8988T (cell line): Measurements from ENCODE around the gene C22orf31.
"Not testable (repeated sequence)": the region's sequence is repeated elsewhere in the genome, so short reads cannot be mapped to it uniquely, and the experiment has no call there.

ENCODE experiments used
- DNase-seq: peaks from one replicate; pipeline ENCODE4 v3.0.0; 2011

The C22orf31 gene

DNA sequence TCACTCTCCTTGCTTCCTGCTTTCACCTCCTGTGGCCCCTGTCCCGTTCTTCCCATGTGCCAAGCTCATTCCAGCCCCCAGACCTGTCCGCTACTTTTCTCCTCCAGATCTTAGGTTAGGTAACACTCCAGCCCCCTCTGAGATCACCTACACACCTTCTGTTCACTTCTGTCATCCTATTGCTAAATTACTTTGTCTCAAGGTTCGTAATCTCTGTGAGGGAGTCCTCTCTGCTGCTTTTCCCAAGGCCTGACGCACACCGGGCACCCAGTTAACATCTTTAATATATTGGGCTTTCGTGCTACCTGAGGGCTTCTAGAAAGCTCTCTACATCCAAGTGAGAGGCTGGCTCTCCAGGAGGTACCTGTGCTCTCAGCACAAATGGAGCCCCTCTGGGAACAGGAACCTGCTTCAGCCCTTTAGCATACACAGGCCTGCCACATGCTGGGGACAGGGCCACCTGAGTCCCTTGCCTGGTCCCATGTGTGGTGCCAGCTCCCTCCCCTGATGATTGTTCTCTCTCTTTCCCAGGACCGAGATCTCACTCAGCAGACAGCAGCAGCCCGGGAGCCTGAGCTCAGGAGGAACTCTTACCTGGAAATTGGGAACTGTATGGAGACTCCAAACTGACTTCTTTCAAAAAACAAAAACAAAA, 8.5 kb downstream of the C22orf31 start:
- DNase-seq = no peak

DNA sequence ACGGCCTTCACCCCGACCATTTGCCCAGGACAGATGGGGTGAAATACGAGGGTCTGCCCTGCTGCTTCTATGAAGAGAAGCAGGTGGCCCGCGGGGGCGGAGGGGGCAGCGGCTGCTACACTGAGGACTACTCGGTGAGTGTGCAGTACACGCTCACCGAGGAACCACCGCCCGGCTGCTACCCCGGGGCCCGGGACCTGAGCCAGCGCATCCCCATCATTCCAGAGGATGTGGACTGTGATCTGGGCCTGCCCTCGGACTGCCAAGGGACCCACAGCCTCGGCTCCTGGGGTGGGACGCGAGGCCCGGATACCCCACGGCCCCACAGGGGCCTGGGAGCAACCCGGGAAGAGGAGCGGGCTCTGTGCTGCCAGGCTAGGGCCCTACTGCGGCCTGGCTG, 11.2 kb downstream of the C22orf31 start:
- DNase-seq = no peak

DNA sequence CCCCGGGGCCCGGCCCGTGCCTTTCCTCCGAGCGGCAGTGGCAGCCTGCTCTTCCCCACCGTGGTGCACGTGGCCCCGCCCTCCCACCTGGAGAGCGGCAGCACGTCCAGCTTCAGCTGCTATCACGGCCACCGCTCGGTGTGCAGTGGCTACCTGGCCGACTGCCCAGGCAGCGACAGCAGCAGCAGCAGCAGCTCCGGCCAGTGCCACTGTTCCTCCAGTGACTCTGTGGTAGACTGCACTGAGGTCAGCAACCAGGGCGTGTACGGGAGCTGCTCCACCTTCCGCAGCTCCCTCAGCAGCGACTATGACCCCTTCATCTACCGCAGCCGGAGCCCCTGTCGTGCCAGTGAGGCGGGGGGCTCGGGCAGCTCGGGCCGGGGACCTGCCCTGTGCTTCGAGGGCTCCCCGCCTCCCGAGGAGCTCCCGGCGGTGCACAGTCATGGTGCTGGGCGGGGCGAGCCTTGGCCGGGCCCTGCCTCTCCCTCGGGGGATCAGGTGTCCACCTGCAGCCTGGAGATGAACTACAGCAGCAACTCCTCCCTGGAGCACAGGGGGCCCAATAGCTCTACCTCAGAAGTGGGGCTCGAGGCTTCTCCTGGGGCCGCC, 11.9 kb downstream of the C22orf31 start:
- no peak for DNase-seq

DNA sequence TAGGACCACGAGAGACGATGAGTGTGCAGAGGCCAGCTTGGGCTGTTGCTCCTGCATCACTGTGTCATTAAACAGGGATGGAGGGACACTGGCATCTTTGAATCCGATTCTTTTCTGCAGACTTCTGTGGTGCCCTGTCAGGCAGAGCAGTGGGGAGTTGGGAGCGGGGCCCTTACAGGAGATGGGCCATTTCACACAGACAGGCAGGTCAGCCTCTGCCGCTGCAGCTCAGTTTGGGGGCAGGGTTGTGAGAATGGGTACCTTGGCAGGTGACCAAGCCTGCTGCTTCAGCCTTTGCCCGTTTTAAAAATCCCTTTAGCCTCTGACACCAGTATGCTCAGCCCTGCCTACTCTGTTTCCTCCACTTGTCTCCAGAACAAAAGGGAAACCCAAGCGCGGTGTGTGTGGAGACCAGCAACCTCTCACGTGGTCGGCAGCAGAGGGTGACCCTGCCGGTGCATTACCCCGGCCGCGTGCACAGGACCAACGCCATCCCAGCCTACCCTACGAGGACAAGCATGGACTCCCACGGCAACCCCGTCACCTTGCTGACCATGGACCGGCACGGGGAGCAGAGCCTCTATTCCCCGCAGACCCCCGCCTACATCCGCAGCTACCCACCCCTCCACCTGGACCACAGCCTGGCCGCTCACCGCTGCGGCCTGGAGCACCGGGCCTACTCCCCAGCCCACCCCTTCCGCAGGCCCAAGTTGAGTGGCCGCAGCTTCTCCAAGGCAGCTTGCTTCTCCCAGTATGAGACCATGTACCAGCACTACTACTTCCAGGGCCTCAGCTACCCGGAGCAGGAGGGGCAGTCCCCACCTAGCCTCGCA, 12.6 kb downstream of the C22orf31 start:
- DNase-seq = no peak

DNA sequence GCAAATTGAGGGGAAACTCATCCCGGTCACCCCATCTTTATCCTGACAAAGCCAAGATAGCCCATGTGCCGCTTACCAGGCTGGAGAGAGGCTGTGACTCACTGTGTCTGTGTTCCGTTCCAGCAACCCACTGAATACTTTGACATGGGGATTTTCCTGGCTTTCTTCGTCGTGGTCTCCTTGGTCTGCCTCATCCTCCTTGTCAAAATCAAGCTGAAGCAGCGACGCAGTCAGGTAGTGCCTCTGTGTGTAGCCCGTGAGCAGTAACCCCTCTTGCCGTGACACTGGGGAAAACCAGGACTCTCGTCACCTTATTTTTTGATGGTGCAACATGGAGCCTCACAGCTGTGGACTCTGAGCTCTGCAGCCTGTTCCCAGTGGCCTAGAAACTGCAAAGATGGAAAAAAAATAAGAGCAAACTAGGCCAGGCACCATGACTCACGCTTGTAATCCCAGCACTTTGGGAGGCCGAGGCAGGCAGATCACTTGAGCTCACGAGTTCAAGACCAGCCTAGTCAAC, 16.9 kb downstream of the C22orf31 start:
- no peak for DNase-seq

DNA sequence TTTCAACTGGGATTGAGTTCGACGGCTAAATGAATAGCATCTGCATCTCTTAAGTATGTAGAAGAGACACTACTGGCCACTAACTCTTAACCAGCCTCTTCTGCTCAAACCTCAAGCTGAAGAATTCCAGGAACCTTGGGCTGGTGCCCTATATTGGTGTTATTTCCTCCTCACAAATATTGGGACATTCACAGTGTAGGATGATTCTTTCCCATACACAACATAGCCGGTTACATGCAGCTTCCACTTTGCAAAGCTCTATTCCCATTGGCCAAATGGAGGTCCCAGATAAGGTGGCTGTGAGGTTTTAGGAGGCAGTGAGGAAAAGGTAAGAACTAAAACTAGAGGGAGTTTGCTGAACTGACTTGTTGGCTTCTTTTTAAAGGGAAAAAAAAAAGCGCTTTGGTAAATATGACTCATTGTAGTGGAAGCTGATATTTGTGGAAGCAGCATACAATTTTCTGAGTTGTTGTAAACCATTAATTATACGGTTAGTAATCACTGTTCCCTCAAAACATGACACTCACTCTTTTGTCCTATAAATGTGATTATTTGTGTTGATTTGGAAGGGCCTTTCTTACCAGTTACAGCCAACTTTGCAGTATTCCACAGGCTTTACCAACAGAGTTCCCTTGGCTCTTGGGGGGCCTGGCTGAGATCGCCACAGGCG, 17.6 kb downstream of the C22orf31 start:
- no peak for DNase-seq

DNA sequence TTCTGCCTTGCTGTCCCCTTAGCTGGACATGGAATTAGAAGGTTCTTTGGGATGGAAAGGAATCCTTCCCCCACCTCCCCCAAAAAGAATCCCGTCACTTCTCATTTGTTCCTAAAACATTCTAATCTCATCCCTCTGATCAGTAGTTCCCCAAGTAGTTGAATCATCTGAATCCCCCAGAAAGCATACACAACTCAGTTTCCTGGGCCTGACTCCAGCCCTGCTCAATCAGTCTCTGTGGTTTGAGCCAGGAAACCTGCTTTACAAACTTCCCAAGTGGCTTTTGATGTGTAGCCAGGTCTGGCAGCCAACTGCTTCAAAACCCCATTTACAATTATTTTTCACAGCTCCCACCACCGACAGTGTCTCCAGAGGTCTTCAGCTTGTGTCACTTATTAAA, 20.2 kb downstream of the C22orf31 start:
- DNase-seq = no peak

DNA sequence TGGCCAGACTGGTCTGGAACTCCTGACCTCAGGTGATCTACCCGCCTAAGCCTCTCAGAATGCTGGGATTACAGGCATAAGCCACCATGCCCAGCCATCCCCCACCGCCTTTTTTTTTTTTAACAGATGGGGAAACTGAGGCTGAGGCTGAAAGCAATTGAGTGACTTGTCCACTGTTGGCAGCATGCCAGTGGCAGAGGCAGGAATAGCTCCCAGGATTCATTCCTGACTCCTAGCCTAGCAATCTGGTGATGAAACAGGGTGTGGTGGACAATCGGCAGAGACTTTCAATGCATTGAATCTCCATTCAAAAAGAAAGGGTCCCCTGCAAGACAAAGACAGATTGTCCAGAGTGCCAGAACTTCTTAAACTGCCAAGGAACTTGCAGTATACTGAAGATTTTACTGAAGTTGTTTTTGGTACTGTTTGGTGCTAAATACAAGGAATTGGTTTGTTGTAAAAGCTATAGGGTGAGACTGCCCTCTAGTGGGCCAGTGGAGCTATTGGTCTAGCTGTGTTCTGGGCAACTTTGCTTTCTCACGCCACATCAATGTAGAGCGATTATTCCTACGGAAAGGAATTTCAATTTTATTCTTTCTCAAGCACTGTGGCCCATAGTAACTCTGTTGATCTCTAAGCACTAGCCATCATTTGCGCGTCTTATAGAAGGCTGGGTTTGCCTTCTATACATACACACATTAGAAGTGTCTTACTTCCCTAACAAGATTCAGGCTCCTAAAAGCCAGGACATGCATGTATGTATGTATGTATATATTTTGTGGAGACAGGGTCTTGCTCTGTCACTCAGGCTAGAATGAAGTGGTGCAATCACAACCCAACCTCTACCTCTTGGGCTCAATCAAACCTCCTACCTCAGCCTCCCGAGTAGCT, 21.0 kb downstream of the C22orf31 start:
- no peak for DNase-seq

DNA sequence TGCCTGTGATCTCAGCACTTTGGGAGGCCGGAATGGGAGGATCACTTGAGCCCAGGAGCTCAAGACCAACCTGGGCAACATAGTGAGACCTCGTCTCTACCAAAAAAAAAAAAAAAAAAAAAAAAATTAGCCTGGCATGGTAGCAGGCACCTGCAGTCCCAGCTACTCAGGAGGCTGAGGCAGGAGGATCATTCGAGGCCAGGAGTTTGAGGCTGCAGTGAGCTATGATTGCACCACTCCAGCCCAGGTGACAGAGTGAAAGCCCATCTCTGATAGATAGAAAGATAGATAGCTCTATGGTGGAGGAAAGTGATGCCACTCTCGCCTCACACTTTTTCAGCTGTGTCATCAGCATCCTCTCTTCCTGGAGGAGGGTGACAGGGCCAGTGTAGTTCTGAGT, 21.9 kb downstream of the C22orf31 start:
- not testable (repeated sequence) for DNase-seq

DNA sequence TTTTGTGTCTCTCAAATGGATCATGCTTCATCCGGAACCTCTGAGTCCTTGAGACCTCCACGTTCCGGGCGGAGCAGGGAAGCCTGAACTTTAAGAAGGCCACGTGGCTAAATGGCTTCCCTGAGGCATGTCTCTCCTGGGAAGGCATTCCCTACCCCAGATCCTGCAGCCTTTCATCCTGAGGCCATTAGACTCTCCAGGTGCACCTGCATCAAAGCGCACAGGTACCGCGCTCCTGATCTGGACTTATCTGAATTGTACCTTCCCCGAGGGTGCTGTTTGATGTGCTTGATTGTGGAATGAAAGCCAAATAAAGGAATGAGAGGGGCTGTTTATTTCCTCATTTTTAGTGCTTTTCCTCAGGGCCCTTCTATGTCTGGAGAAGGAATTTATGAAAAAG, 22.5 kb downstream of the C22orf31 start:
- DNase-seq = no peak

DNA sequence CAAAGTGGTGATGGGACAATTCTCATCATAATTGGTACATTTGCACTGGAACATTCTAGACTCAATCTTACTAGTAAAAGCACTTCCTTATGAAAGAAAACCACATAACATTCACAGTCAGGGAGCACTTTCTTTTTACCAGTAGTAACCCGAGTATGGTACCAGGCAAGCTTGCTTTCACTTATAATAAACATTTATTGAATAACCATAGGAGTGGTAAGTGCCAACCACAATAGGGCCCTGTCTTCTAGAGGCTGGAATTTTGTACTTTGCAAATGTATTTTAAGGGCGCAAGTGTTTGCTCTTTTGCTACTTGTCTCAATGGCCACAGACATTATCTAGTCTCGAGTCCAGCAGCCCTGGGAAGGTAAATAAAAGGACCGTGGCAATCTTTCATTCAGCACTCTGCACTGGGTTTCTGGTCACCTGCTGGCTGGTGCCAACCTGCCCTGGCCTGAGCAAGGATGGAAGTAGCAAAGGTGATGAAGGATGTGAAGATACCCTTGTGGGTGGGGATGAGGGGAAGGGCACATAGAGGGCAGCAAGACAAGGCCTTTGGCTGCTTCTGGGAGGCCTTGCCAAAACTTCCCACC, 24.2 kb downstream of the C22orf31 start:
- DNase-seq = no peak

DNA sequence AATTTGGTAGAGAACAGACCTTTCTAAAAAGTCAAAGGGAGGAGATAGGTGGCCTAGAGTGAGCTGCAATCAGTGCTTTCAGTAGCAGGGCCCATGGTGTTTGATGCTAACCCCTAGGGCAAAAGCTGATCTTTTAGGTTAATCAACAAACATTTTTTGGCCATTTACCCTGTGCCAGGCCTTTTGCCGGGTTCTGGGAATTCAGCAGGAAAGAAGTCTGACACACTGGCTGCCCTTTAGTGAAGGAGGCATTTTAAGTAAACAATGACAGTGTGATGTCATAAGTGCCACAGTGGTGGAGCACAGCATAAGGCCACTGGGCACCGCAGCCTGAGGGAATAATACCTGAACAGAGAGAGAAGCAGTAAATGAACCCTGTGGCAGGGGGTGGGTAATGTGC, 29.0 kb downstream of the C22orf31 start:
- DNase-seq = no peak

DNA sequence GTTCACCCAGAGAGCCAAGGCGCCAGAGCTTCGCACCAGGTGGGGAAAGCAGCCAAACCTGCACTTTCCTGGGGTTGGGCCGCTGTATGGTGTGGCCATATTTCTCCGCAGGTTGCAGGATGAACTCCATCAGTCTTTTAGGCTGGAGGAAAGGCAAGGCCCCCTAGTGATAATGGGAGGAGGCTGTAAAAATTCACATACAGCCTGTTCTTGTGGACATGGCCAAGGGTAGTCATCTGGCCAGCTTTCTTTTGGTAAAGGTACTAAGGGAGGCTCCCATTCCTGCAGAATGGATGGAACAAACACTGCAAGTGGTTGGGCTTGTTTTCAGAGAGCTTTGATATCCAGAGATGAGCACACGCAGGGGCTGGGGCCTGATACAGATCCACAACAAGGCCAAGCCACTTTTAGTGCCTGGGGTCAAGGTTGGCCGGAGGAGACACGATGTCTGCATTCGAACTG, 29.6 kb downstream of the C22orf31 start:
- no peak for DNase-seq

DNA sequence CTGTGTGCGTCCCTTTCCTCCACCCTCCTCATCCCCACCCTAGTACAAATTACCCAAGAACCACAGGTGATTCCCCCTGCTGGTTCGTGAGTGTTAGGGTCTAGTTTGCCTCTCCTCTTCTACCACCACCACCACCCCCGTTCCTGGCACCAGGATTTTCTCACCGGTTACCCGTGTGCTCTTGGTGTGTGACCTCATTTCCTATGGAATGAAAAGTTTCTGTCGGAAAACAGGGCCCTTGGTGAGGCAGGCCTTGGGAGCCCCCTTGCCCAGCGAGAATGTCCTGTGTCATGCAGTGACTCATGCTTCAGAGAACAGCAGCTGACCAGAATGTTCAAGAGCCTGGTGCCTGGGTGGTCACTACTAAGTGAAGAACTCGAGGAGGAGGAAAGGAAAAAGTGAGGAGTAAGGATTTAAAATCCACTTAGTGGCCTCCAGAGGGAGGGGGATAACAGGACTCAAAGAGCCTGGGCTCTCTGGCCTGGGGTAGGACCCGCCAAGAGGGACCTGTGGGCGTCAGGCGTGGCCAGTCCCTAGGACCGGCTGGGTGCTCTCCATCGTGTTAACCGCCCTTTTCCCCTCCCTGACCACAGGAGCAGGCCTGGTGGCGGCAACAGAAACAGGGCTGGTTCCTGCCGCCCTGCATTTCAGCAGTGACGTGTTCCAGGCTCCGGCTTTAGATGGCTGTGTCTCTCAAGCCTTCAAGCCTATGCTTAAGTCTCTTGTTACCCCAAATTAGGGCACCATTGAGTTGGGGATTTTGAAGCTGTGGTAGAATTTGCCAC, 30.2 kb downstream of the C22orf31 start:
- peak; percentile 40 for DNase-seq

DNA sequence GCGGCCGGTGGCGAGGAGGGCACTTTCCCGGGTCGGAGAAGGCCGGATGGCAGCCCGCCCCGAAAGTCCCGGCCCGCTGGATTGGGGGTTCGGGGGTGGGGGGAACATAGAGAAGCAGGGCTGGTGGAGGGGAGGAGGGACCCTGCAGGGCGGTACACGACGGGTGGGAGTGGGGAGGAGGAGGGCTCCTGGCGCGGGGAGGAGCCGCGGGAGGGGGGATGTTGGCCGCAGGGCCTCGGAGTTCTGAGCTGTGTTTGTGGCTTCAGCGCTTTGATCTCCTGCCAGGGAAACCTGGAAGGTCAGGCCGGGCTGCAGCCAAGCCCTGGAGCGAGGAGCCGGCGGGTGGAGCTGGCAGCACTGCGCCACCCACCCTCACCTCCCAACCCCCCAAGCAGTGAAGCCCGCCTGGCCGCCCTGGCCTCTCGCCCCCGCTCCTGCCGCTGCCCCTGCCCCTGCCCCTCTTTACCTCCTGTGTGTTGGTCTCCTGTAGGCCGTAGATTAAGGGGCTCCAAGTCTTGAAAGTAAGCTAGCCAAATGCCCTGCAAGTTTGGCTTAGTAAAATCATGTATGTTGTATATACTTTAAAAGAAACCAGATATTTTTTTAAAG, 30.9 kb downstream of the C22orf31 start:
- DNase-seq = peak; percentile 52

DNA sequence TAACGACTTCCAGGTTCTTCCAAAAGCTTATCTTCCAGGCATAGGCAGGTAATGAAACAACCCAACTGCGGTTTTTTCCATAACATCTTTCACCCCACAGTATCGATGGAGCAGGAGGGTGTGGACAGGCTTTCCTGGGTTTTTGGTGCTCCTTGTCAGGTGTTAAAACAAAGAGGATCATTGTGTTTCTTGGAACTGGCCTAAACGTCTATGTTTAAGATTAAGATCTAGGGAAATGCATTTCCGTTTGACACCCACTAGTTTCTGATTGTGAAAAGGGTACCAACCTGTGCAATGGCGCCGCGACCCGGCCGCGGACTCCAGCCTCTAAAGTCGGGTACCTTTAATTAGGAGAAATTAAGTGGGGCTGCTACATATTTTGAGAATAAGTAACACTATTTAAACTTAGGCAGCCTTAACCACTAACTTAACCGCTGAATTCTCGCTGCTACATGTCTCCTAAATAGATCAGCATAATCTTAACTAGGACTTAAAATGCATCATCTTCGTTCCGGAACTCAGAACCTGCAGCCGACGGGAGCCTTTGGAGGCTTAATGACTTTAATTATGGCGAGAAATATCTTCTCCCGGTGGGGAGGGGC, 31.5 kb downstream of the C22orf31 start:
- DNase-seq = no peak

DNA sequence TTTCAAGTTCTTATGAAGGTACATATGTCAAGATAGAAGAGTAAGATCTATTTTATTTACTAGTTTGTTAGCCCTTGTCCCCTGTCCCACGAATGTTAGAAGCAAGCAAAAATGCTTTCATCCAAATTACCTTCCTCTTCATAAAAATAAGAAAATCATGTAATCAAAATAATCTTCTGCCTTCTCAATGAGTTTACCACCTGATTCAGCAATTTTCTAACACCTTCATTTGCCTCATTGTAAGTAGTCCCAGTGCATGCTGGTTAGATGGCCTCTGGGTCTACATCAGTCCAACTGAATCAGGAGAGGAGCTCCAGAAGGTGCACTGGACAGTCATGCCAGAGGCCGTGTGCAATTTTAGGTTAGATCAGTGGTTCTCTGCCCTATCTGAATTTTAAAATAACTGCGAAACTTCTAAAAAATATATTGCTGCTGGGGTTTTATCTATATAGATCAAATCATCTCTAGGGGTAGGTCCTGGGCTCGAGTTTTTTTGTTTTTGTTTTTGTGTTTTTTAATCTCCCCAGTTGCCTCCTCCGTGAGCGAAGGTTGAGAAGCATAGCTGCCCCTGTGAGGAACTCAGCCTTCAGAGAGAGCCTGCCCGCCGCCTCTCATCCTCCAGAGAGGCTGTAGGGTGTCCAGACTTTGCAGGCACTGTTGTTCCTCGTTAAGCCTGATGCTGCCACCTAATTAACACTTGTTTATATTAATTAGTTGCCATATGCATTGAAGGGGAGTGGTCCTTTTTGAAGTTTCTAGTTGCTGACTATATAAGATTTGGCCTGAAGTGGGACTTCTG, 32.2 kb downstream of the C22orf31 start:
- no peak for DNase-seq

DNA sequence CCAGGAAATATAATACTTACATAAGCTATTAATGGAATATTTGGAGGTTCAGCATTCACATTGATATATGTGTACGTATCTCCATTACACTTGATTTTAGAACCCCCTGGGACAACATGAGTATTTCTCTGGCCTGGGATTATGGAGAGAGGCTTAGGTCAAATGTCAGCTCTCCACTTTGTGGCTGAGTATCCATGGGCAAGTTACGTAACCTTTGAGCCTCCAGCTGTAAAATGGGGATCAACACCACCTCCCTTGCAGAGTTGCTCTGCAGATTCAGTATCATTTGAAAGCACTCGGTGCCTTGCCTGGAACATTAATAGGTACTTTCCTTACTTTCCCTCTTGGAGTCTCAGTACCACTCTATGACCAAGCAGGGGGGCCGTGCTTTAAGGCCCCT, 33.2 kb downstream of the C22orf31 start:
- no peak for DNase-seq

DNA sequence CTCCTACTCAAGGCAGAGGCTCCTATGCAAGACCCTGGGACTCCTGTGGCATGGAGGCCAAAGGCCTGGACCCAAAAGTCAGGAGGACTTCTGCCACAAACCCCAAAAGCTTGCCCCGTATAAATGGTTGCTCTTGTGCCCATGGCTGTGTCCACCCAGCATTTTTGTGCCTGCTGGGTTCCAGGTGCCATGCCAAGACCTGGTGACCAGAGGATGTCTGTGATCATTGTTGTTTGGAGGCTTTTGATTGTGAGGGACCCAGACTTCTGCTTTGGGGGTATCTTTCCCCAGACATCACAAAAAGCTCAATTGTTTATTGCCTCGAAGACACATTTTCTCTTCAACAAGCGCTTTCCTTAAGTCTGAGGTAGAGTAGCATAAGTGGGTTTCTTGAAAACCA, 35.1 kb downstream of the C22orf31 start:
- DNase-seq = no peak
